ENCODE data around the gene CECR2.
"Not testable (repeated sequence)": the region's sequence is repeated elsewhere in the genome, so short reads cannot be mapped to it uniquely, and the experiment has no call there.

Gene CECR2

DNA sequence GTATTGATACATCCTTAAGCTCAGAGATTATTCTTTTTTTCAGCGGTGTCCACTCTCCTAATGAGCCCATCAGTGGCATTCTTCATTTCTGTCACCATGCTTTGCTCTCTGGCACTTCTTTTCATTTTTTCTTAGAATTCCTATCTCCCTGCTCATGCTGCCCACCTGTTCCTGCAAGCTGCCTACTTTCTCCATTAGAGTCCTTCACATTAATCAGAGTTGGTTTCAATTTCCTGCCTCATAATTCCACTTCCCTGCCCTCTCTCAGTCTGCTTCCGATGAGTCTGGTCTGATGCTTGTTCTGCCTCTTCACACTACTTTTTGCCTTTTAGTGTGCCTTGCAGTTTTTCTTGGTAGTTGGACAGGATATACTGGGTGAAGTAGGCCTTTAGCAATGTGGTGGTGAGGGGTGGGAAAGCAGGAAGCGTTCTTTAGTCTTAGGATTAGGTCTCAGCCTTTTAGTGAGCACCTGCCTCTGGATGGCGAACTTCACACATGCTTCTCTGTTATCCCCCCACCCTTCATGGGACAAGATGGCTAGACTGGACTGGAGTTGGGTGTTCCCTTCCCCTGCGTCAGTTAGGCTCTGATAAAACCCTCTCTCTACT is 53.6 kb downstream of the CECR2 start:
- POLR2A ChIA-PET = no interaction called here

DNA sequence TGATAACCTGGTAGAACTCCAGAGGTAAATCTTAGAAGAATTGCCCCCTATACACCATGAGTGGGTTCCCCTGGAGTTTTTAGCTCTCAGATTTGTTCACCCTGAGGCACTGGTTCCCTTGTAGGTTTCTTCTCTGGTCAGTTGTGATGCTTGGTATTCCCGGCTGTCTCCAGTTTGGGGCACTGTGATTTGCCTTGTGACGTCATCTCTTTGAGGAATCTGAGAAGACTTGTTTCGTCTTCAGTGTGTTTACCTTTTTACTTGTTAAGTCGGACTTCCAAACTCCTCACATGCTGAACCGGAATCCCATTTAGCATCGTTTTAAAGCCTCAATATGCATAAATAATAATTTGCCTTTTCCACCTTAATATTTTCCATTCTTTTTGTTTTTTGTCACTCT is 54.4 kb downstream of the CECR2 start:
- CTCF ChIA-PET = no interaction called here
- DNase-seq (ENCODE audit: extremely low spot score) = no peak
- TF ChIP-seq ELF4 (IDR thresholded peaks at IDR 0.05) = no peak
- POLR2A ChIA-PET = no interaction called here

More for the DNA sequence above, 53.6 kb downstream of the CECR2 start:
- CTCF ChIA-PET = interaction anchor here (0.6 kb wide), 1 partner anchor 86 kb away, joined by 3 read pairs; no protein-coding TSS in a partner anchor
- TF ChIP-seq, protein P1, sequence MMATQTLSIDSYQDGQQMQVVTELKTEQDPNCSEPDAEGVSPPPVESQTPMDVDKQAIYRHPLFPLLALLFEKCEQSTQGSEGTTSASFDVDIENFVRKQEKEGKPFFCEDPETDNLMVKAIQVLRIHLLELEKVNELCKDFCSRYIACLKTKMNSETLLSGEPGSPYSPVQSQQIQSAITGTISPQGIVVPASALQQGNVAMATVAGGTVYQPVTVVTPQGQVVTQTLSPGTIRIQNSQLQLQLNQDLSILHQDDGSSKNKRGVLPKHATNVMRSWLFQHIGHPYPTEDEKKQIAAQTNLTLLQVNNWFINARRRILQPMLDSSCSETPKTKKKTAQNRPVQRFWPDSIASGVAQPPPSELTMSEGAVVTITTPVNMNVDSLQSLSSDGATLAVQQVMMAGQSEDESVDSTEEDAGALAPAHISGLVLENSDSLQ (IDR thresholded peaks at IDR 0.05) = no peak
- TF ChIP-seq SP1 (IDR thresholded peaks at IDR 0.05) (no peak), TARDBP (IDR thresholded peaks at IDR 0.05) (no peak), LEF1 (IDR thresholded peaks at IDR 0.05; ENCODE audit: borderline replicate concordance) (no peak), L3MBTL2 (conservative IDR thresholded peaks at IDR 0.05) (no peak), BHLHE40 (IDR thresholded peaks at IDR 0.05; ENCODE audit: borderline replicate concordance) (no peak), FOXK2 (IDR thresholded peaks at IDR 0.05) (no peak), ZNF384 (IDR thresholded peaks at IDR 0.05) (no peak), HDGF (IDR thresholded peaks at IDR 0.05; ENCODE audit: borderline replicate concordance) (no peak), ARNT (IDR thresholded peaks at IDR 0.05) (no peak)
- no peak for DNase-seq (ENCODE audit: extremely low spot score)

DNA sequence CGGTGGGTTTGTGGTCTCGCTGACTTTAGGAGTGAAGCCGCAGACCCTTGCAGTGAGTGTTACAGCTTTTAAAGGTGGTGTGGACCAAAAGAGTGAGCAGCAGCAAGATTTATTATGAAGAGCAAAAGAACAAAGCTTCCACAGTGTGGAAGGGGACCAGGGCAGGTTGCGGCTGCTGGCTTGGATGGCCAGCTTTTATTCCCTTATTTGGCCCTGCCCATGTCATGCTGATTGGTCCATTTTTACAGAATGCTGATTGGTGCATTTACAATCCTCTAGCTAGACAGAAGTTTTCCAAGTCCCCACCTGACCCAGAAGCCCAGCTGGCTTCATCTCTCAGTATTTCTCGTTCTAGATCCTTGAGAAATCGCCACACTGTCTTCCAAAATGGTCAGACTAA is 58.3 kb downstream of the CECR2 start:
- CTCF ChIA-PET; DNase-seq (ENCODE audit: extremely low spot score); POLR2A ChIA-PET: not testable (repeated sequence)

DNA sequence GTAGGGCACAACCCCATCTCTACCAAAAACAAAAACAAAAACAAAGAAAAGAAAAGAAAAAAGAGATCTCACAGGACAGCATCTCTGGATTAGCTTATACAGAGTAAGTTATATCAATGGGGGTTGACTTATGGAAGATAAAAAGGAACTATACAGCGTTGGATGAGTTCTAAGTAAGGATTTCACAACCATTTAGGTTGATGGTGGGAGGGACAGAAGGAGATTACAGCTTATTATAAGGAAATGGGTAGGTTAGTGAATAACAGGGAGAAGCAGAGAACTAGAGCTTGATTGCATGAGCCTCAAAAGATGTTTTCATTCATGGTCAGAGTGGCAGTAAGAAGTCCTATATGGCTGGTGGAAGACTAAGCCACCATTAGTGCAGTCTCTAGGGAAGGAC is 60.3 kb downstream of the CECR2 start:
- TF ChIP-seq NFRKB (IDR thresholded peaks at IDR 0.05) (no peak), L3MBTL2 (conservative IDR thresholded peaks at IDR 0.05) (no peak), ARNT (IDR thresholded peaks at IDR 0.05) (no peak), ZNF384 (IDR thresholded peaks at IDR 0.05) (no peak), LEF1 (IDR thresholded peaks at IDR 0.05; ENCODE audit: borderline replicate concordance) (no peak), HDGF (IDR thresholded peaks at IDR 0.05; ENCODE audit: borderline replicate concordance) (no peak)
- TF ChIP-seq, protein P1 (IDR thresholded peaks at IDR 0.05) = no peak
- ChIA-PET POLR2A (no interaction called here), CTCF (no interaction called here)
- no peak for DNase-seq (ENCODE audit: extremely low spot score)

DNA sequence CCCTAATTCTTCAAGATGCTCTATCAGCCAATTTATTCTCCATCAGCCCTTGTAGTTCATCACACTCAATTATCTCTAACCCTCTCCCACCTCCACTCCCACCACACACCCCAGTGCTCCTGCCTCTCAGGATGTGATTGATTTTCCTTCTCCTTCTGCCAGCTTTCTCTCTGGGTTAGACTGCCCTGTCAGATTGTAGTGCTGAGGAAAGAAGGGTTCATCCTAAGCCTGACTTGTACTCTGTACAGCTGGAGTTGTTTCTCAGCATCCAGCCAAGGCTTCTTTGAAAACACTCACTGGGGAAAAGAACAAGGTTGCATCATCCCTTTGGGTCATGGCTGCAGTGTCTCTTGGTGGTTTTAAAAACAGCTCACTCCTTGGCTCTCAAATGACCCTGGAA is 61.2 kb downstream of the CECR2 start:
- ChIA-PET CTCF (no interaction called here), POLR2A (no interaction called here)
- no peak for DNase-seq (ENCODE audit: extremely low spot score)
- no peak for TF ChIP-seq ELF4 (IDR thresholded peaks at IDR 0.05)
- no peak for TF ChIP-seq SP1 (IDR thresholded peaks at IDR 0.05)
- no peak for TF ChIP-seq CTBP1 (IDR thresholded peaks at IDR 0.05; ENCODE audit: borderline replicate concordance)
- TF ChIP-seq ZNF384 (IDR thresholded peaks at IDR 0.05) = no peak

DNA sequence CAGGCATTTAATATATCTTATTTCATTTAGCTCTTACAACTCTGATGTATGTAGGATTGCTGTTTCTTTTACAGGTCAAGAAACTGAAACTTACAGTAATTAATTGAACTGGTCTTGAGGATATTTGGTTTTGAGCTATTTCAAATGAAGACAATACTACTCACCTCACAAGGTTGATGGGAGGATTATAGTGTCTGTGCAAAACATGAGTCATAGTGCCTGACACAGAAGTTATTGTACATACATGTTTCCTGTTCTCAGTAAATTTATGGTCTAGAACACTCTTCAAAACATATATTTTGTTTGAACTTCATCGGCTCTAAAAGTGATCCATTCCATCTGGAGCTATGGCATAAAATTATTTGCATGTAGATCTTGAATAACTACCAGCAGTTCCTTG is 61.9 kb downstream of the CECR2 start:
- no peak for DNase-seq (ENCODE audit: extremely low spot score)
- POLR2A ChIA-PET = no interaction called here
- CTCF ChIA-PET = no interaction called here
- TF ChIP-seq, protein P1 (IDR thresholded peaks at IDR 0.05) = no peak
- TF ChIP-seq FOXM1 (IDR thresholded peaks at IDR 0.05; ENCODE audit: borderline replicate concordance) (no peak), ZNF384 (IDR thresholded peaks at IDR 0.05) (no peak), CTBP1 (IDR thresholded peaks at IDR 0.05; ENCODE audit: borderline replicate concordance) (no peak), NFRKB (IDR thresholded peaks at IDR 0.05) (no peak), FOXK2 (IDR thresholded peaks at IDR 0.05) (no peak), L3MBTL2 (conservative IDR thresholded peaks at IDR 0.05) (no peak), FOXA1 (IDR thresholded peaks at IDR 0.05) (no peak), ELF4 (IDR thresholded peaks at IDR 0.05) (no peak), HDGF (IDR thresholded peaks at IDR 0.05; ENCODE audit: borderline replicate concordance) (no peak), TARDBP (IDR thresholded peaks at IDR 0.05) (no peak), LEF1 (IDR thresholded peaks at IDR 0.05; ENCODE audit: borderline replicate concordance) (no peak), SUZ12 (IDR thresholded peaks at IDR 0.05) (no peak), SP1 (IDR thresholded peaks at IDR 0.05) (no peak), BHLHE40 (IDR thresholded peaks at IDR 0.05; ENCODE audit: borderline replicate concordance) (no peak), ARNT (IDR thresholded peaks at IDR 0.05) (no peak)

DNA sequence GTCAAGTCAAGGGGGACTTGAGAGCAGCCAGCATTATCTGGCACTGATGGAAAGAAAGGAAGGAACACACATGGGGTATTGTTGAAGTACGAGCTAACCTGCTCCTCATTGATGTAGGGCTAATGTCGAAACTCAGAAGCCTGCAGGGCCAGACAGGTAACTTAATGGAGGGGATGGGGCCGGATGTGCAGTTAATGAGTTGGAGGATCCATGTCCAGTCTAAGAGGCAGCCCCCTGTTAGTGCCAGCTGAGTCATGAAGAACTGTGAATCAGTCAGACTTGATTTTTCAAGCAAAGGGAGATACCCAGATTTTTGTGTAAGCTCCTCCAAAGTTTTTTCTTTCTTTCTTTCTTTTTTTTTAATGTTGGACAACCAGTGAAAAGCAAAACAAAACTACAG is 65.6 kb downstream of the CECR2 start:
- ChIA-PET POLR2A (interaction anchor here (0.7 kb wide), 1 partner anchor 10 kb away, joined by 3 read pairs; no protein-coding TSS in a partner anchor), CTCF (no interaction called here)
- TF ChIP-seq ZNF384 (IDR thresholded peaks at IDR 0.05) (no peak), SUZ12 (IDR thresholded peaks at IDR 0.05) (no peak), LEF1 (IDR thresholded peaks at IDR 0.05; ENCODE audit: borderline replicate concordance) (no peak), ELF4 (IDR thresholded peaks at IDR 0.05) (no peak), SP1 (IDR thresholded peaks at IDR 0.05) (no peak), NFRKB (IDR thresholded peaks at IDR 0.05) (no peak)
- no peak for DNase-seq (ENCODE audit: extremely low spot score)
